Measurements from ENCODE around the gene DAPK1.
"Not testable (repeated sequence)": the region's sequence is repeated elsewhere in the genome, so short reads cannot be mapped to it uniquely, and the experiment has no call there.

DAPK1 gene

DNA sequence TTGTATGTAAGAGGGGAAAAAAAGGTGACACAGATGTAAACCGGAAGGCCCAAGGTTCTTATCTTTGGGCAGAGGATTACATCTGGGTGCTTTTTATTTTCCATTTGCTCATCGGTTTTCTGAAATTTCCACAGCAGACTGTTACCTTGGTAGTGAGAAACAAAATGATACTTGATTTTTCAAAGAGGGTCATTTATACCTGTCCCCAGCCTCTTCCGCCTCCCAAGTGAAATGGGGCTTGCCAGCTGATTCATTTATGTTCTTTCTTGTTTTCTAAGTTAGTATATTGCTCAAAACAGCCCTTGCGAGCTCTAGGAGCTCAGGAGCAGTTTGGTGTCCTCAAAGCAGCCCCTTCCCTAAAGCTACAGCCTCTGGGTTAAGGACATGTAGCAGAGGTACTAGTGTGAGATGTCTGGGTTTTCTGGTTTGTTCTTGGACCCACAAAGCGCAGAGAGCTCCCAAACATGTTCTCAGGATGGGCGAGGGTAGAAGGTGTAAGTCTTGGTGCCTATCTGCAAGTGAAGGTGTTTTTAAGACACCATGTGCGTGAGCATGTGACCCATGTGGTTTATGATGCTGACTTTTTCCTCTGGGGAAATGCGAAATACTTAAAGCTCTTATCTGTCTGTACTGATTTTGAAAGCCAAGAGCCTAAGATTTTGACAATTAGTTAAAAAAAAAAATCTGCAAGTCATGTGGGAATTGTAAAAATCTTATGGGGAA, 38.3 kb downstream of the DAPK1 start:
- no peaks in the 10 kb centered on the region for H3K9me3 ChIP-seq
- no peak overlapping the region for H3K27ac ChIP-seq
- no peaks in the 10 kb centered on the region for H4K20me1 ChIP-seq
- no peak overlapping the region for H3K4me2 ChIP-seq
- H3K27me3 ChIP-seq, result no peaks in the 10 kb centered on the region
- H3K9ac ChIP-seq, result no peak overlapping the region
- no peak overlapping the region for H3K4me3 ChIP-seq
- H3K36me3 ChIP-seq, result no peaks in the 10 kb centered on the region
- TF ChIP-seq Cebpa-rat (IDR thresholded peaks at IDR 0.05), result no peak
- H3K4me1 ChIP-seq, result peaks cover 4% of the 10 kb centered on the region

GRCh38 chr9:87537625-87538024, 40.0 kb downstream of the DAPK1 start:
- H3K9me3 ChIP-seq, result no peaks in the 10 kb centered on the region
- TF ChIP-seq Cebpa-rat (IDR thresholded peaks at IDR 0.05), result no peak
- H3K9ac ChIP-seq, result no peak overlapping the region
- no peaks in the 10 kb centered on the region for H4K20me1 ChIP-seq
- no peak overlapping the region for H3K4me2 ChIP-seq
- no peaks in the 10 kb centered on the region for H3K27me3 ChIP-seq
- H3K36me3 ChIP-seq, result no peaks in the 10 kb centered on the region
- H3K27ac ChIP-seq, result no peak overlapping the region
- peaks cover 7% of the 10 kb centered on the region; the same call in 1 of the 2 replicates for H3K4me1 ChIP-seq
- no peak overlapping the region for H3K4me3 ChIP-seq

DNA sequence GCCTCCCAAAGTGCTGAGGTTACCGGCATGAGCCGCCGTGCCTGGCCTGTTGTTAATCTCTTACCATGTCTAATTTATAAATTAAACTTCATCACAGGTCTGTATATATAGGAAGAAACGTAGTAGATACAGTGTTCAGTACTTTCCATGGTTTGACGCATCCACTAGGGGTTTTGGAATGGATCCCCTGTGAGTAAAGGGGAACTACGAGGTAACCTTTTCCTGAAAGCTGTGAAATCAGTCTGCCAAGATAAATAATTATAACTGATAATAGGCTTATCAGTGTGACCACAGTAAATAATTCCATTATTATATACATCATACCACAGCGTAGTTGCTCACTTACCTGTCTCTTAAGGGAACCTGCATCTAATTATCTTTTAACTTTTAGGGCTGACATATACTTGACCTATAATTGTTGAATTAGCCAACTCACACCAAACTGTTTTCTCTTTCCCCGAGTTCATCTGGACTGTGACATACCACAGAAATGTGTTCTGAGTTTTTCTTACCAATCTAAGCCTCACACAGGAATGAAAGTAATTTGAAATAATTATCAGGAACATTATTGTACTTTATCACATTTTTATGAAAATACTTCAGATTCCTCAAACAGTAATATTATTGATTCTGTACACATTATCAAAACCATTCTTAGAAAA, 42.9 kb downstream of the DAPK1 start:
- no peak overlapping the region for H3K9ac ChIP-seq
- H3K9me3 ChIP-seq, result no peaks in the 10 kb centered on the region
- H3K27me3 ChIP-seq, result no peaks in the 10 kb centered on the region
- H4K20me1 ChIP-seq, result no peaks in the 10 kb centered on the region
- H3K4me3 ChIP-seq, result no peak overlapping the region
- H3K4me2 ChIP-seq, result no peak overlapping the region
- no peak for TF ChIP-seq Cebpa-rat (IDR thresholded peaks at IDR 0.05)
- H3K4me1 ChIP-seq, result peaks cover 7% of the 10 kb centered on the region; the same call in 1 of the 2 replicates
- no peaks in the 10 kb centered on the region for H3K36me3 ChIP-seq
- no peak overlapping the region for H3K27ac ChIP-seq

- 0 out of 2 replicates have a peak overlapping the region, but pooled peaks have one; percentile 39 for H3K4me2 ChIP-seq
- no peak for TF ChIP-seq Cebpa-rat (IDR thresholded peaks at IDR 0.05)
- H3K27me3 ChIP-seq, result no peaks in the 10 kb centered on the region
- no peak overlapping the region for H3K9ac ChIP-seq
- H3K36me3 ChIP-seq, result no peaks in the 10 kb centered on the region
- H3K27ac ChIP-seq, result no peak overlapping the region
- H3K4me3 ChIP-seq, result no peak overlapping the region
- H4K20me1 ChIP-seq, result no peaks in the 10 kb centered on the region
- H3K4me1 ChIP-seq, result peaks cover 7% of the 10 kb centered on the region; the same call in 1 of the 2 replicates
- no peaks in the 10 kb centered on the region for H3K9me3 ChIP-seq
Measured at GRCh38 chr9:87541663-87542062, 44.0 kb downstream of the DAPK1 start.

- Histone ChIP-seq H3K9me3 (no peaks in the 10 kb centered on the region), H4K20me1 (no peaks in the 10 kb centered on the region), H3K9ac (no peak overlapping the region), H3K4me2 (no peak overlapping the region), H3K36me3 (no peaks in the 10 kb centered on the region), H3K4me1 (peaks cover 7% of the 10 kb centered on the region; the same call in 1 of the 2 replicates), H3K27ac (no peak overlapping the region), H3K4me3 (no peak overlapping the region), H3K27me3 (no peaks in the 10 kb centered on the region)
- no peak for TF ChIP-seq Cebpa-rat (IDR thresholded peaks at IDR 0.05)
Measured at GRCh38 chr9:87542141-87542540, 44.5 kb downstream of the DAPK1 start.

DNA sequence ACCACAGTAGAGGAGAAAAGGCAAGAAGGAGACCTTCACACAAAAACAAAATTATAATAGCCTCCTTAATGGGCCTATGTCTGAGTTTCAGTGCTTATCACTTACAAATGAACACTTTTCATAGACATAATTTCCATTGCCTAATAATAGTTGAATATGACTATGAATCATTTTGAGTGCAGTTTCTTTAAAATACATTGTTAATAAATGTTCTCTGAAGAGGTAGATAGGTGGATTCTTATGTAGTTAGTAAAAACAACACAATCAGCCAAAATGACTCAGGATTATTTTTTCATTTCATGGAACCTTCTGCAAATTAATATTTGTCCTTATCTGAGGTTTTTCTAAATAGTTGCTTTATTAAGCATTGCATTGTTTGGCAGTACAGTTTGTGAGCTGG, 45.6 kb downstream of the DAPK1 start:
- H4K20me1 ChIP-seq, result no peaks in the 10 kb centered on the region
- H3K9me3 ChIP-seq, result no peaks in the 10 kb centered on the region
- H3K27me3 ChIP-seq, result no peaks in the 10 kb centered on the region
- peaks cover 7% of the 10 kb centered on the region; the same call in 1 of the 2 replicates for H3K4me1 ChIP-seq
- H3K27ac ChIP-seq, result no peak overlapping the region
- no peak overlapping the region for H3K4me3 ChIP-seq
- no peak for TF ChIP-seq Cebpa-rat (IDR thresholded peaks at IDR 0.05)
- H3K9ac ChIP-seq, result no peak overlapping the region
- H3K4me2 ChIP-seq, result no peak overlapping the region
- H3K36me3 ChIP-seq, result no peaks in the 10 kb centered on the region

DNA sequence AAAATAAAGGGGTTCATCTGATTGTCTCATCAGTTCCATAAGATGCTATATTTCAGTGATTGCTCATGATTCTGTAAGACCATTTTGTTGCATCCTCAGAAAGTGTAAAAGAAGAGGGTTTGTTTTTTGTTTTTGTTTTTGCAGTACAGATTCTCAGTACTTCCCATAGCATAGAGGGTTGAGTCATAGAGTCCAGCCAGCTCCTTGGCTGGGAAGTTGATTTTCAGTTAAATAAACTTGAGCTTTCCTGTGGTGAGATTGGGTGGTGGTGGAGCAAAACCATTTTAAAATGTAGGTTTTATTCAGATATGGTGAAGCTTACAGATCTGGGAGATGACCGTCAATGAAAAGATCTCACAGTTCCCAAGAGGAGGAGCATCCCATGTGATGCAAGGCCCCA, 48.2 kb downstream of the DAPK1 start:
- Histone ChIP-seq H3K36me3 (no peaks in the 10 kb centered on the region), H3K4me1 (peaks cover 21% of the 10 kb centered on the region), H3K4me2 (no peak overlapping the region), H3K27ac (no peak overlapping the region), H3K9me3 (no peaks in the 10 kb centered on the region), H4K20me1 (no peaks in the 10 kb centered on the region), H3K9ac (no peak overlapping the region), H3K4me3 (no peak overlapping the region), H3K27me3 (no peaks in the 10 kb centered on the region)
- no peak for TF ChIP-seq Cebpa-rat (IDR thresholded peaks at IDR 0.05)

- Histone ChIP-seq H3K4me3 (no peak overlapping the region), H3K27ac (no peak overlapping the region), H3K36me3 (no peaks in the 10 kb centered on the region), H3K4me2 (no peak overlapping the region), H3K27me3 (no peaks in the 10 kb centered on the region), H4K20me1 (no peaks in the 10 kb centered on the region), H3K4me1 (peaks cover 17% of the 10 kb centered on the region), H3K9me3 (no peaks in the 10 kb centered on the region), H3K9ac (no peak overlapping the region)
- TF ChIP-seq Cebpa-rat (IDR thresholded peaks at IDR 0.05), result no peak
Measured at GRCh38 chr9:87546704-87547103, 49.0 kb downstream of the DAPK1 start.

- Histone ChIP-seq H4K20me1 (no peaks in the 10 kb centered on the region), H3K36me3 (no peaks in the 10 kb centered on the region), H3K9ac (no peak overlapping the region), H3K4me2 (no peak overlapping the region), H3K4me3 (no peak overlapping the region), H3K27me3 (no peaks in the 10 kb centered on the region), H3K27ac (no peak overlapping the region), H3K9me3 (no peaks in the 10 kb centered on the region), H3K4me1 (peaks cover 15% of the 10 kb centered on the region)
- no peak for TF ChIP-seq Cebpa-rat (IDR thresholded peaks at IDR 0.05)
Measured at GRCh38 chr9:87547671-87548081, 50.0 kb downstream of the DAPK1 start.

DNA sequence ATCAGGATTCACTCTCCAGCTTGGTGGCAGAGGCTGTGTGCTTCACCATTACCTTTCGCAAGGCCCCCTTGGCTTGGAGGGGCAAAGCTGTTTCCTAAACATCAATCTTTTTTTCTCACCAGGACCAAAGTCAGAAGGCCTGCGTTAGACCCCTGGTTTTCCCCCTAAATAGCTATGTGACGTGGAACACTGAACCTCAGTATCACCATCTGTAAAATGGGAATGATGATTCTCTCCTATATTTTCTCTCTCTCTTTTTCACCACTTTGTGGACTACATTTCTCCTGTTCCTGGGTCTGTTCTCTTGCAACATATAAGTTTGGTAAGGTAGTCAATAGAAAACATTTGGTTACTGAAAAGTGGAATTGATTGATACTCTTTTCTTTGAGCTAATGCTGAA, 50.5 kb downstream of the DAPK1 start:
- Histone ChIP-seq H3K27me3 (no peaks in the 10 kb centered on the region), H3K4me2 (no peak overlapping the region), H3K9me3 (no peaks in the 10 kb centered on the region), H3K4me1 (peaks cover 15% of the 10 kb centered on the region), H3K36me3 (no peaks in the 10 kb centered on the region), H4K20me1 (no peaks in the 10 kb centered on the region), H3K27ac (no peak overlapping the region), H3K9ac (no peak overlapping the region), H3K4me3 (no peak overlapping the region)
- no peak for TF ChIP-seq Cebpa-rat (IDR thresholded peaks at IDR 0.05)

- not testable (repeated sequence) for H3K4me3 ChIP-seq, H3K9me3 ChIP-seq, H3K9ac ChIP-seq, H3K27me3 ChIP-seq, H4K20me1 ChIP-seq, H3K36me3 ChIP-seq, H3K27ac ChIP-seq, H3K4me2 ChIP-seq
- H3K4me1 ChIP-seq, result peaks cover 15% of the 10 kb centered on the region
Measured at GRCh38 chr9:87549088-87549487, 51.4 kb downstream of the DAPK1 start.

Measured in BLaER1 (cell line).